ENCODE measurements around the gene IDI1.

DNA sequence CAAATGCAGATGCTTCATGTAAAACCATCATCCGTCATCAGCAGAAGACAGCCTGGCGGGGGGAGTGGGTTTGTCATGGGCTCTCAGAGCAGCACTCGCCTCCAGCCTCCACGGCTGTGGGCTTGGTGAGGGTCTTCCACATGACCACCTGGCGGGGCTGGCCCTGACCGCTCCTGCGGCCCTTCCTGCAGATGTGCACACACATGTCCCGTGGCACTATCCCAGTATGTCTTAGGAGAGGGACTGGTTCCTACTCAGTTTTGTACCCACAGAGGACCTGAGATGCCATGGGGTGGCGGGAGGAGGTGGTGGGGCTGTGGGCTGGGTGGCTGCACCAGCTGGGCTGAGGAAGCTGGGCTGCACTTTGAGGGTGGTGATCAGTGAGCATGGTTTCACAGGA, 28.0 kb downstream of the IDI1 start:
- TF ChIP-seq RAD21 (IDR thresholded peaks at IDR 0.05; ENCODE audit: low read depth), result no peak
- TF ChIP-seq NFIC (IDR thresholded peaks at IDR 0.05), result no peak
